GM23248 (cell line): ENCODE results near the gene CHMP5. TPM values are rescaled to one million over a fixed set of nuclear protein-coding genes. Genes with fewer than 3 reads are reported as not detected.

Experiments used
- DNase-seq: peaks from one replicate; pipeline ENCODE4 v3.0.0-alpha.2; 2015
- H2AFZ ChIP-seq: fragments of 200-600 bp; sonication (generic); 2 replicates; pipeline ENCODE4 v1.6.1; 2016; ENCODE audit warnings: antibody characterized with exemption
- H3F3A ChIP-seq: fragments of 200-600 bp; sonication (generic); 2 replicates; pipeline ENCODE4 v1.6.1; 2016; ENCODE audit warnings: mild to moderate bottlenecking, antibody characterized with exemption, mixed run types; ENCODE audit not compliant: insufficient read depth
- H3K27ac ChIP-seq: fragments of 200-600 bp; sonication (generic); 2 replicates; pipeline ENCODE4 v1.5.1; 2016; ENCODE audit warnings: mild to moderate bottlenecking
- H3K27me3 ChIP-seq: fragments of 200-600 bp; sonication (generic); replicated peaks from 2 replicates; pipeline ENCODE4 v1.6.1; 2016; ENCODE audit warnings: mild to moderate bottlenecking; ENCODE audit not compliant: insufficient read depth
- H3K36me3 ChIP-seq: fragments of 200-600 bp; sonication (generic); 2 replicates; pipeline ENCODE4 v1.6.1; 2016; ENCODE audit warnings: low read depth, mild to moderate bottlenecking
- H3K4me1 ChIP-seq: fragments of 200-600 bp; sonication (generic); 2 replicates; pipeline ENCODE4 v1.6.1; 2016; ENCODE audit warnings: mild to moderate bottlenecking; ENCODE audit not compliant: insufficient read depth
- H3K4me2 ChIP-seq: fragments of 200-600 bp; sonication (generic); one replicate; pipeline ENCODE4 v1.6.1; 2016; ENCODE audit warnings: mild to moderate bottlenecking; ENCODE audit not compliant: unreplicated experiment
- H3K4me3 ChIP-seq: fragments of 200-600 bp; sonication (generic); 2 replicates; pipeline ENCODE4 v1.5.1; 2016; ENCODE audit warnings: mild to moderate bottlenecking
- H3K79me2 ChIP-seq: fragments of 200-600 bp; sonication (generic); 2 replicates; pipeline ENCODE4 v1.6.1; 2016; ENCODE audit warnings: mild to moderate bottlenecking; ENCODE audit not compliant: insufficient read depth
- H3K9ac ChIP-seq: fragments of 200-600 bp; sonication (generic); 2 replicates; pipeline ENCODE4 v1.6.1; 2016; ENCODE audit warnings: mild to moderate bottlenecking
- H3K9me2 ChIP-seq: fragments of 200-600 bp; sonication (generic); 2 replicates; pipeline ENCODE4 v1.6.1; 2016; ENCODE audit warnings: mixed run types, mild to moderate bottlenecking, moderate library complexity; ENCODE audit not compliant: insufficient read depth
- H3K9me3 ChIP-seq: fragments of 200-600 bp; sonication (generic); one replicate; pipeline ENCODE4 v1.6.1; 2017; ENCODE audit warnings: low read depth
- H4K20me1 ChIP-seq: fragments of 200-600 bp; sonication (generic); 2 replicates; pipeline ENCODE4 v1.6.0; 2016; ENCODE audit not compliant: insufficient read depth
- EZH2 ChIP-seq: fragments of 200-600 bp; sonication (generic); IDR thresholded peaks from 2 replicates; pipeline ENCODE4 v1.6.1; 2018; ENCODE audit warnings: antibody characterized with exemption, mild to moderate bottlenecking; ENCODE audit not compliant: insufficient read depth, poor library complexity, severe bottlenecking
- EZH2phosphoT487 ChIP-seq: fragments of 200-600 bp; sonication (generic); IDR thresholded peaks from 2 replicates; pipeline ENCODE4 v1.6.1; 2018; ENCODE audit warnings: antibody characterized with exemption, moderate library complexity, mild to moderate bottlenecking, low read depth; ENCODE audit not compliant: insufficient read depth
- WGBS, 2 experiments: methylation state at CpG; one replicate each; pipeline ENCODE4 v1.1.6; 2015 to 2017; ENCODE audit warnings: low lambda C conversion rate in 2 of 2, low coverage in 1 of 2; ENCODE audit errors: missing lambda C conversion rate in 2 of 2; 5-methylcytosine and 5-hydroxymethylcytosine counted together
- in situ Hi-C: fragments of 300-500 bp; cut with MboI; formaldehyde crosslinking; loops from 2 replicates; pipeline ENCODE4 v1.15.0; 2020
- polyA plus RNA-seq: library from polyadenylated mRNA; unstranded; fragments of >200 nt; fragmentation: Nextera tagmentation; extraction: Ambion mirVana; gene quantifications from 2 replicates; pipeline ENCODE4 v1.2.1, GENCODE V29; 2016
- total RNA-seq: library from RNA; depleted of rRNA; stranded (reverse); fragments of >200 nt; shearing (Covaris generic); gene quantifications from 2 replicates; pipeline ENCODE4 v1.2.3, GENCODE V29; 2014; rRNA removed

Gene CHMP5
- total and polyA plus RNA-seq, 2 experiments from 2014 or later = 90.6 to 130 TPM

GRCh38 chr9:33329117-33329563 lies 64.3 kb downstream of the CHMP5 start:
- no peak overlapping the region for H2AFZ ChIP-seq
- 6 to 8% methylated on average over 4 of the region's 4 CpGs for WGBS, 2 experiments
- H3K9me3 ChIP-seq = no peaks in the 10 kb centered on the region
- H3K4me3 ChIP-seq = no peak overlapping the region
- H3K4me1 ChIP-seq = peaks cover 44% of the 10 kb centered on the region
- peaks cover 25% of the 10 kb centered on the region for H3K36me3 ChIP-seq
- no peaks in the 10 kb centered on the region for H3K9me2 ChIP-seq
- TF ChIP-seq EZH2 = no peak
- peak; percentile 95 for DNase-seq
- H3F3A ChIP-seq = peaks cover 50% of the 10 kb centered on the region
- peak overlapping the region; percentile 84 for H3K27ac ChIP-seq
- peak overlapping the region; percentile 63 for H3K4me2 ChIP-seq
- no peaks in the 10 kb centered on the region for H3K27me3 ChIP-seq
- peak overlapping the region; percentile 42; the same call in 1 of the 2 replicates for H3K9ac ChIP-seq
- no peaks in the 10 kb centered on the region for H4K20me1 ChIP-seq
- in situ Hi-C loops = no loop called here
- 0 out of 2 replicates have a peak, but pooled peaks cover 5% of the 10 kb centered on the region for H3K79me2 ChIP-seq

DNA sequence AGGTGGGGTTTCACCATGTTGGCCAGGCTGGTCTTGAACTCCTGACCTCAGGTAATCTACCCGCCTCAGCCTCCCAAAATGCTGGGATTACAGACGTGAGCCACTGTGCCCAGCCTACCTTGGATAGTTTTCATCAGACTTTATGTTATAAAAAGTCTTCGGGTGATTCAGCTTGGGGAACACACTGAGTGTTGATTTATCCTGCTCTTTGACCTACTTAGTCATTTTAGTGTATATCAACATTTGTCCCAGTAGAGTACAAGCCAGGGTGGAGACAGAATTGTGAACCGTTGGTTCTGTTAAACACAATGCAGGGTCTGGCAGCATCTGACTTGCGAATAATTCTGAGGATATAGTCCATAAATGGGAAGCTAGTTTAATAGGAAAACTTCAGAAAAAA lies 65.1 kb downstream of the CHMP5 start:
- H3K9ac ChIP-seq = peak overlapping the region; percentile 21; the same call in 1 of the 2 replicates
- peak overlapping the region; percentile 63 for H3K4me2 ChIP-seq
- WGBS, 2 experiments = 36 to 37% methylated on average over 5 of the region's 5 CpGs
- H4K20me1 ChIP-seq = no peaks in the 10 kb centered on the region
- DNase-seq = peak; percentile 80
- peaks cover 44% of the 10 kb centered on the region for H3K4me1 ChIP-seq
- H3K27ac ChIP-seq = peak overlapping the region; percentile 84
- H2AFZ ChIP-seq = no peak overlapping the region
- no peaks in the 10 kb centered on the region for H3K9me2 ChIP-seq
- H3K4me3 ChIP-seq = no peak overlapping the region
- peaks cover 28% of the 10 kb centered on the region for H3K36me3 ChIP-seq
- H3F3A ChIP-seq = peaks cover 50% of the 10 kb centered on the region
- H3K9me3 ChIP-seq = no peaks in the 10 kb centered on the region
- 0 out of 2 replicates have a peak, but pooled peaks cover 5% of the 10 kb centered on the region for H3K79me2 ChIP-seq
- TF ChIP-seq EZH2phosphoT487 (no peak), EZH2 (no peak)
- in situ Hi-C loops = no loop called here
- no peaks in the 10 kb centered on the region for H3K27me3 ChIP-seq

DNA sequence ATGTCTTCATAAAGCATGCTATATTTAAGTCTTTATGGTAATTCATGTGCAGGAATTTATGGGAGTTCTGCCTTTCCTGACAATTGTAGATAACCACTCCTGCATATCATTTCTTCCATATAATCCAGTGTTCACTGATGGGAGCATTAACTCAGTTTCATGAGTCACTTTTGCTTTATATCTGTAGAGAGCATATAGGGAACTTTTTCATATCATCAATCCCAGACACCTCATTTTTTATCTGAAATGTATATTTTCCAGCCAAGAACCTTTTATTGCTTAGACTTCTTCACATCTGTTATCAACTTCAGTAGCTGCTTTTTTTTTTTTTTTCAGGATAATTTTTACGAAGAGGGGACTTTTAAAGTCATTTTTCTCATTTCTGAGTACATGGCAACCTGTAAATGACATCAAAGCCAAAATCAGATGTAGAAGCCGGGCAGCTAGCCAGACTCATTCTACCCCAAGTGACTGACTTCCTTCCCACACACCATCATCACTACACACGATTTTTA lies 66.6 kb downstream of the CHMP5 start:
- no peaks in the 10 kb centered on the region for H3K9me2 ChIP-seq
- TF ChIP-seq EZH2phosphoT487 (no peak), EZH2 (no peak)
- no peaks in the 10 kb centered on the region for H3K9me3 ChIP-seq
- no peak overlapping the region for H2AFZ ChIP-seq
- 34 to 40% methylated on average over 3 of the region's 3 CpGs for WGBS, 2 experiments
- DNase-seq = peak; percentile 19
- peaks cover 30% of the 10 kb centered on the region for H3K36me3 ChIP-seq
- in situ Hi-C loops = no loop called here
- H4K20me1 ChIP-seq = no peaks in the 10 kb centered on the region
- 0 out of 2 replicates have a peak, but pooled peaks cover 10% of the 10 kb centered on the region for H3K79me2 ChIP-seq
- peak overlapping the region; percentile 17 for H3K27ac ChIP-seq
- no peaks in the 10 kb centered on the region for H3K27me3 ChIP-seq
- no peak overlapping the region for H3K4me2 ChIP-seq
- H3F3A ChIP-seq = peaks cover 50% of the 10 kb centered on the region
- no peak overlapping the region for H3K9ac ChIP-seq
- H3K4me1 ChIP-seq = peaks cover 44% of the 10 kb centered on the region
- no peak overlapping the region for H3K4me3 ChIP-seq

Other genes starting within 250 kb of the CHMP5 start
- gene DNAJA1, start 239.8 kb upstream of the CHMP5 start, total RNA-seq = 84.6 and 92.7 TPM in 2 replicates
- gene DNAJA1, start 239.8 kb upstream of the CHMP5 start, polyA plus RNA-seq = 108 and 115 TPM in 2 replicates
- gene SMU1, start 188.4 kb upstream of the CHMP5 start, total RNA-seq = 23.1 and 26.3 TPM in 2 replicates
- gene SMU1, start 188.4 kb upstream of the CHMP5 start, polyA plus RNA-seq = 18.6 and 20.9 TPM in 2 replicates
- 70.8 and 74.3 TPM in 2 replicates for gene B4GALT1, start 97.7 kb upstream of the CHMP5 start, total RNA-seq
- gene B4GALT1, start 97.7 kb upstream of the CHMP5 start, polyA plus RNA-seq = 139 and 140 TPM in 2 replicates
- gene SPINK4, start 24.9 kb upstream of the CHMP5 start, total RNA-seq = not detected in 2 replicates
- not detected in 2 replicates for gene SPINK4, start 24.9 kb upstream of the CHMP5 start, polyA plus RNA-seq
- gene BAG1, start 341 bp upstream of the CHMP5 start, total RNA-seq = 25.0 and 38.2 TPM in 2 replicates
- gene BAG1, start 341 bp upstream of the CHMP5 start, polyA plus RNA-seq = 48.7 and 49.7 TPM in 2 replicates
- 20.4 and 23.8 TPM in 2 replicates for gene NFX1, start 25.5 kb downstream of the CHMP5 start, total RNA-seq
- 27.8 and 28.1 TPM in 2 replicates for gene NFX1, start 25.5 kb downstream of the CHMP5 start, polyA plus RNA-seq
- gene AQP7, start 137.5 kb downstream of the CHMP5 start, total RNA-seq = not detected in 2 replicates
- not detected in 2 replicates for gene AQP7, start 137.5 kb downstream of the CHMP5 start, polyA plus RNA-seq
- gene AQP3, start 182.5 kb downstream of the CHMP5 start, total RNA-seq = not detected in 2 replicates
- 0.19 and 0.29 TPM in 2 replicates for gene AQP3, start 182.5 kb downstream of the CHMP5 start, polyA plus RNA-seq
- gene NOL6, start 208.9 kb downstream of the CHMP5 start, total RNA-seq = 27.9 and 31.2 TPM in 2 replicates
- gene NOL6, start 208.9 kb downstream of the CHMP5 start, polyA plus RNA-seq = 18.0 and 19.4 TPM in 2 replicates